Measurements from ENCODE around the gene ZNF518A.
"Not testable (repeated sequence)": the region's sequence is repeated elsewhere in the genome, so short reads cannot be mapped to it uniquely, and the experiment has no call there.

Gene ZNF518A

GRCh38 chr10:96133135-96133534 lies 3.0 kb downstream of the ZNF518A start:
- no peak for DNase-seq (ENCODE audit: low spot score)

GRCh38 chr10:96136810-96137209 lies 6.7 kb downstream of the ZNF518A start:
- DNase-seq (ENCODE audit: low spot score), result no peak

GRCh38 chr10:96137567-96137966 lies 7.5 kb downstream of the ZNF518A start:
- DNase-seq (ENCODE audit: low spot score), result no peak

- no peak for DNase-seq (ENCODE audit: low spot score)
Measured at GRCh38 chr10:96138102-96138501, 8.0 kb downstream of the ZNF518A start.

GRCh38 chr10:96152437-96152836 lies 22.3 kb downstream of the ZNF518A start:
- no peak for DNase-seq (ENCODE audit: low spot score)

- no peak for DNase-seq (ENCODE audit: low spot score)
Measured at GRCh38 chr10:96153070-96153469, 23.0 kb downstream of the ZNF518A start.

GRCh38 chr10:96165726-96166125 lies 35.6 kb downstream of the ZNF518A start:
- no peak for DNase-seq (ENCODE audit: low spot score)

GRCh38 chr10:96168546-96168945 lies 38.4 kb downstream of the ZNF518A start:
- DNase-seq (ENCODE audit: low spot score), result no peak

GRCh38 chr10:96170230-96170629 lies 40.1 kb downstream of the ZNF518A start:
- no peak for DNase-seq (ENCODE audit: low spot score)

- no peak for DNase-seq (ENCODE audit: low spot score)
Measured at GRCh38 chr10:96172666-96173065, 42.6 kb downstream of the ZNF518A start.

- DNase-seq (ENCODE audit: low spot score), result no peak
Measured at GRCh38 chr10:96176985-96177384, 46.9 kb downstream of the ZNF518A start.

GRCh38 chr10:96188421-96188820 lies 58.3 kb downstream of the ZNF518A start:
- no peak for DNase-seq (ENCODE audit: low spot score)

GRCh38 chr10:96188916-96189315 lies 58.8 kb downstream of the ZNF518A start:
- no peak for DNase-seq (ENCODE audit: low spot score)

GRCh38 chr10:96189505-96189904 lies 59.4 kb downstream of the ZNF518A start:
- not testable (repeated sequence) for DNase-seq (ENCODE audit: low spot score)

- DNase-seq (ENCODE audit: low spot score), result no peak
Measured at GRCh38 chr10:96201525-96201924, 71.4 kb downstream of the ZNF518A start.

GRCh38 chr10:96205580-96205979 lies 75.5 kb downstream of the ZNF518A start:
- no peak for DNase-seq (ENCODE audit: low spot score)

GRCh38 chr10:96208271-96208670 lies 78.2 kb downstream of the ZNF518A start:
- no peak for DNase-seq (ENCODE audit: low spot score)

GRCh38 chr10:96208946-96209345 lies 78.8 kb downstream of the ZNF518A start:
- DNase-seq (ENCODE audit: low spot score), result no peak

GRCh38 chr10:96211764-96212163 lies 81.7 kb downstream of the ZNF518A start:
- no peak for DNase-seq (ENCODE audit: low spot score)

- DNase-seq (ENCODE audit: low spot score), result no peak
Measured at GRCh38 chr10:96212911-96213310, 82.8 kb downstream of the ZNF518A start.

Data from HuH-7.5 (cell line).